ENCODE measurements around the gene RBP4.
"Not testable (repeated sequence)": the region's sequence is repeated elsewhere in the genome, so short reads cannot be mapped to it uniquely, and the experiment has no call there.

The RBP4 gene

GRCh38 chr10:93566435-93567276, 34.4 kb downstream of the RBP4 start, which contains the start of gene FFAR4:
TSS of gene FFAR4 (plus strand) at chr10:93566665. CDS start at chr10:93566721, 56 bp downstream.
- DNase-seq (ENCODE audit: low spot score): no peak

GRCh38 chr10:93565446-93565845, 35.6 kb downstream of the RBP4 start:
- DNase-seq (ENCODE audit: low spot score): no peak

DNA sequence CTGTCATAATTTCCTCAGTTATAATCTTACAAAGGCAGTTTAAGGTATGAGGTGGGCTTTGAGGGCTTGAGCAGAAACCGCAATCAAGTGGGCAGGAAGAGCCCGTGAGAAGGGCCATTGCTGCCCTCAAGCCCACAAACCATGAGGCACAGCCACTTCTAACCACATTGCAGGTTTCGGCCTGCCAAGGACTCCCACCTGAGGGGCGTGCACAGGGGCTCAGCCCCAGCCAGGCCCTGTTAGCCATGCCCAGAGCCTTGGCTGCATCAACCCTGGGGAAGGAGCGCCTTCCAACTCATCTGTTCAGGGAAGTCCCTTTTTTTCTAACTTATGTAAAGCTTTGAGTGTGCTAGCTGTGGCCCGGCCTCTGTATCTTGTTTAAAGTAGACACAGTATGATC, 40.5 kb downstream of the RBP4 start:
- no peak for DNase-seq (ENCODE audit: low spot score)

DNA sequence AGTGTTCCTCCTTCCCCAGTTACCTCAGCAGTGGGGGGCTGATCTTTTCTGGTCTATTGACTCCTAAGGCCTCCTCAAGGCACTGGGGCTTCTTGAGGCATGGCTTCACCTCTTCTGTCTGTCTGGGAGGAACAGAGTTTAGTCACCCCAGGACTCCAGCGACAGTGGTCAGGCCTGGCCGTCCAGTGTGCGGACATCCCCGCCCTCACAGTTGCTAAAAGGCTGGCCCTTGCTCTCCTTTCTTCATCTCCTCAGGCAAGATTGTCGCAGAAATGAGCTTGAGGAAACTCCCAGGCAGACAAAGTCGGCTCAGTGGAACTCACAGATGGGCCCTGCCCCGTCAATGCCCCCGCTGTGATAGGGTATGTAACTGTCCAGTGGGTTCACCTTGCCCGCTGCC, 41.5 kb downstream of the RBP4 start:
- no peak for DNase-seq (ENCODE audit: low spot score)

GRCh38 chr10:93554760-93555432, 46.1 kb downstream of the RBP4 start:
- peak; percentile 78 for DNase-seq (ENCODE audit: low spot score)

- no peak for DNase-seq (ENCODE audit: low spot score)
These were observed 46.7 kb downstream of the RBP4 start for GRCh38 chr10:93554316-93554663.

GRCh38 chr10:93553482-93554315, 47.3 kb downstream of the RBP4 start:
- DNase-seq (ENCODE audit: low spot score): no peak

- DNase-seq (ENCODE audit: low spot score): no peak
These were observed 48.3 kb downstream of the RBP4 start for GRCh38 chr10:93552780-93553179.

GRCh38 chr10:93550606-93551005, 50.4 kb downstream of the RBP4 start:
- no peak for DNase-seq (ENCODE audit: low spot score)

GRCh38 chr10:93548376-93549071, 52.5 kb downstream of the RBP4 start:
- no peak for DNase-seq (ENCODE audit: low spot score)

GRCh38 chr10:93547522-93547921, 53.5 kb downstream of the RBP4 start:
- DNase-seq (ENCODE audit: low spot score): no peak

GRCh38 chr10:93546995-93547394, 54.0 kb downstream of the RBP4 start:
- not testable (repeated sequence) for DNase-seq (ENCODE audit: low spot score)

- peak; percentile 34 for DNase-seq (ENCODE audit: low spot score)
These were observed 58.7 kb downstream of the RBP4 start for GRCh38 chr10:93542358-93542791.
